Peyer's patch (tissue), 4 donors: ENCODE data around the gene CEMIP.

Source experiments
- POLR2A ChIP-seq, 2 donors: fragments of 450-650 bp; IDR thresholded peaks; one replicate each; pipeline ENCODE4 v1.5.1; 2017; ENCODE audit warnings: antibody characterized with exemption in 2 of 2, mild to moderate bottlenecking in 2 of 2, moderate library complexity in 2 of 2
- TF ChIP-seq, protein P1 (sequence below), 6 experiments: fragments of 450-650 bp in 4 of 6; fragments of 200-600 bp in 2 of 6; sonication (generic) in 1 of 6; IDR thresholded peaks; one replicate each; pipeline ENCODE4 v1.5.1; 2017 to 2019; ENCODE audit warnings: antibody characterized with exemption in 6 of 6, mild to moderate bottlenecking in 3 of 6, moderate library complexity in 1 of 6

- TF ChIP-seq, protein P1, sequence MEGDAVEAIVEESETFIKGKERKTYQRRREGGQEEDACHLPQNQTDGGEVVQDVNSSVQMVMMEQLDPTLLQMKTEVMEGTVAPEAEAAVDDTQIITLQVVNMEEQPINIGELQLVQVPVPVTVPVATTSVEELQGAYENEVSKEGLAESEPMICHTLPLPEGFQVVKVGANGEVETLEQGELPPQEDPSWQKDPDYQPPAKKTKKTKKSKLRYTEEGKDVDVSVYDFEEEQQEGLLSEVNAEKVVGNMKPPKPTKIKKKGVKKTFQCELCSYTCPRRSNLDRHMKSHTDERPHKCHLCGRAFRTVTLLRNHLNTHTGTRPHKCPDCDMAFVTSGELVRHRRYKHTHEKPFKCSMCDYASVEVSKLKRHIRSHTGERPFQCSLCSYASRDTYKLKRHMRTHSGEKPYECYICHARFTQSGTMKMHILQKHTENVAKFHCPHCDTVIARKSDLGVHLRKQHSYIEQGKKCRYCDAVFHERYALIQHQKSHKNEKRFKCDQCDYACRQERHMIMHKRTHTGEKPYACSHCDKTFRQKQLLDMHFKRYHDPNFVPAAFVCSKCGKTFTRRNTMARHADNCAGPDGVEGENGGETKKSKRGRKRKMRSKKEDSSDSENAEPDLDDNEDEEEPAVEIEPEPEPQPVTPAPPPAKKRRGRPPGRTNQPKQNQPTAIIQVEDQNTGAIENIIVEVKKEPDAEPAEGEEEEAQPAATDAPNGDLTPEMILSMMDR (IDR thresholded peaks at IDR 0.05) = no peak
- no peak for TF ChIP-seq POLR2A (IDR thresholded peaks at IDR 0.05)
Measured at GRCh38 chr15:80755885-80756284, 23.3 kb upstream of the CEMIP start.
